Tibial nerve (tissue), 4 donors: ENCODE measurements around the gene TBL1X.

Experiments
- CTCF ChIP-seq, 5 experiments: fragments of 200-600 bp in 3 of 5; fragments of 450-650 bp in 2 of 5; sonication (generic) in 3 of 5; IDR thresholded peaks; one replicate each; pipeline ENCODE4 v1.5.1; 2016 to 2019; ENCODE audit warnings: antibody characterized with exemption in 5 of 5, mild to moderate bottlenecking in 3 of 5, moderate library complexity in 2 of 5
- EP300 ChIP-seq, 2 donors: sonication (generic); formaldehyde crosslinking; IDR thresholded peaks; one replicate each; pipeline ENCODE4 v1.6.1; 2017; ENCODE audit warnings: antibody characterized with exemption in 2 of 2, mild to moderate bottlenecking in 1 of 2
- POLR2A ChIP-seq, 2 donors: fragments of 450-650 bp; IDR thresholded peaks; one replicate each; pipeline ENCODE4 v1.6.1; 2017; ENCODE audit warnings: antibody characterized with exemption in 2 of 2, mild to moderate bottlenecking in 2 of 2, moderate library complexity in 2 of 2

- TF ChIP-seq EP300 (IDR thresholded peaks at IDR 0.05) (no peak), CTCF (IDR thresholded peaks at IDR 0.05) (no peak), POLR2A (IDR thresholded peaks at IDR 0.05) (no peak)
Observed at GRCh38 chrX:9560219-9560618, 95.4 kb downstream of the TBL1X start.
